SH-SY5Y (cell line): ENCODE data around the gene MYO1H.

Experiments
- GATA2 ChIP-seq: IDR thresholded peaks from 2 replicates; pipeline ENCODE4 v1.6.1; 2011; ENCODE audit warnings: mild to moderate bottlenecking, low read depth, low read length
- GATA3 ChIP-seq: IDR thresholded peaks from 2 replicates; pipeline ENCODE4 v1.6.1; 2011; ENCODE audit warnings: low read depth, mild to moderate bottlenecking, low read length, moderate library complexity

DNA sequence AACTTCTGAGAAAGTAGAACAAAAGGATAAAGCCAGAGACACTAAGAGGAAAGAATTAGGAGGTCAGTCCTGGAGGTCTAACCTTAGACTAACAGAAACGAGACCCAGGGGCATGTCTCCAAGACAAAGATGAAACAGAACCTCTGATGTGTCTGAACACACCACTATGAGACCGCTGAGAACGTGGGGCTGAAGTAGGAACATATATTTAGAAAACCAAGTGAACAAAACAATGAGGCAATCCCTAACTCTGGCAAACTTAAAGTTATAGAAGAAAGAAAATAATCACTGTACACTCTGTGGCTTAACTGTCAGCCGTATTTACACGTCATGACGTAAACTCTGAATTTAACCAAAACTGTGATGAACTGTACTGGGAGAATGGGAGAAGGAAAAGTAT is 111.5 kb downstream of the MYO1H start:
- no peak for TF ChIP-seq GATA2
- no peak for TF ChIP-seq GATA3
